GM21381 (cell line): ENCODE results near the gene ZFP69.
"Not testable (repeated sequence)": the region's sequence is repeated elsewhere in the genome, so short reads cannot be mapped to it uniquely, and the experiment has no call there.

Source experiments
- ATAC-seq: cut with Tn5 transposase; IDR thresholded peaks from one replicate; pipeline ENCODE4 v1.9.1; 2021; ENCODE audit warnings: mild to moderate bottlenecking, moderate library complexity; ENCODE audit not compliant: unreplicated experiment

The ZFP69 gene

DNA sequence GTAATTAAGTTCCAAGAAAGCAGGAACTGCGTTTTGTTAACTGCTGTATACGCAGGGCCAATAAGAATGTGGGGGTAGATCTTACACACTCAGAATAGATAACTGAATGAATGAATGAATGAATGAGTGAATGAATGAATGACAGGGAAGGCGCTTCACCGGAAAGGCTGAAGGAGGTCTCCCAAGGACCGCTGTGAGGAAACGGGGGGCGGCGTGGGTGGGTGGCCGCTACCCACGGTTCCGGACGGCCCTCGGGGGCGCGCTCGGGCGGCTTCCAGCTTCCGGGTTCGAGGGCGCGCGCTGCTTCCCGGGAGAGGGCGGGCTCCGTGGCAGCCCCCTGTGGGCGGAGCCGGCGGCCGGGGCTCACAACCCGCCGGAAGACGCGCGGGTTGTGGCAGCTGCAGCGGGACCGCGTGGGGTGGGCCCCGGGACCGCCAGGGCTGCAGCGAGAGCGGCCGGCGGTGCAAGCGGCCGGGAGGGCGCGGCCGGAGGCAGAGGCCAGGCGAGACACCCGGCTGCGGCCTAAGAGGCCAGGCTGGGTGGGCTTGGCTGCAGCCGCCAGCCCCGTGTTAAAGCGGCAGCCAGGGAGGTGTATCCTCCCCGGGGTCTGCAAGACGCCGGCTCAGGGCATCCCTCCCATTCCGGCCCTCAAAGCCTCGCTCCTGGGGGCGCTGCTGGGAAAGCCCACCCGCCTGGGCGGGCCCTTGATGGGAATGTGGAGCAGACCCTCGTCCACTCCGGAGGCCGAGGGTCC is at the start of gene ZFP69:
TSS of gene ZFP69 (plus strand) at position 367 of the 754 bp plus-strand sequence. CDS start 2,072 bp downstream, outside the sequence.
- ATAC-seq, result peak; percentile 84

DNA sequence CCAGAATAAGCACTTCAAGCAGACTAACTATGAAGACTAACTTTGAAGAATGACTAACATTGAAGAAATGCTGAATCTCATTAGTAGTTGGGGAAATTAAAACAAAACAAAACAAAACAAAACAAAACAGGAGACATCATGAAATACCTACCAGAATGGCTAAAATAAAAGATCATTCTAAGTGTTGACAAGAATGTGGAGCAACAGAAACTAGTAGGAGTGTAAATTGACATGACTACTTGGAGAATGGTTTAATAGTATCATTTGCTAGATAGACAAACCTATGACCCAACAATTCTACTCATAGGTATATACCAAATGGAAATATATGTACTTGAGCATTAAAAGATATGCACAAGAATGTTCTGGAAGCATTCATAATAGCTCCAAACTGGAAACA is 45.7 kb upstream of the ZFP69 start:
- no peak for ATAC-seq

DNA sequence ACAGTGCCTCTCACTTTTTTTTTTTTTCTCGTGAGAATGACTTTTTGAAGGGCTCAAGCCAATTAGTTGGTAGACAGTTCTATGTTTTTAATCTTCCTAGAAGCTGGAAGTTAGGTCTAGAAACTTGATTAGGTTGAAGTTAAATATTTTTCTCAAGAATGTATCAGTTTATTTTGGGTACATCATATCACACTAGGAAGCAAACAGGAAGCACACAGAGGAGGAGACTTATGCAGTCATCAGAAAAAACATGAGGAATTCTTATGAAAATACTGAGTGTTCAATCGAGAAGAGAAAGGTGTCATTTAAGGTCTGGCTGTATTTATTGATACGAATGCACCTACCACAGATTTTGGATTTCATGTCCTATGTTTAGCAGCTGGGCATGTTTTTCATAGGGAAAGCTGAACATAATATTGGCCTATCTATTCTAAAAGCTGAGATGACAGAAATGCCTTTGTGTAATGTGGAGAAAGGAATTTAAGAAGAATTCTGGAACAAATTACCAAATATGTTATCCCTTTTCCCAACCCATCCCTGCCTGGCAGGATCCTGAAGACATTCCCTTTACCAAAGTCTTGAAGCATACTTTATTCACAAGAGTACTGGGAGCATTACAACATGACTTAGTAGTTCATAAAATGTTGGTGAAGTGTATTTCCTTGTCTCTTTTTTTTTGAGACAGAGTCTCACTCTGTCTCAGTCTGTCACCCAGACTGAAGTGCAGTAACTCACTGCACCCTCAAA is 44.3 kb upstream of the ZFP69 start:
- ATAC-seq, result no peak

DNA sequence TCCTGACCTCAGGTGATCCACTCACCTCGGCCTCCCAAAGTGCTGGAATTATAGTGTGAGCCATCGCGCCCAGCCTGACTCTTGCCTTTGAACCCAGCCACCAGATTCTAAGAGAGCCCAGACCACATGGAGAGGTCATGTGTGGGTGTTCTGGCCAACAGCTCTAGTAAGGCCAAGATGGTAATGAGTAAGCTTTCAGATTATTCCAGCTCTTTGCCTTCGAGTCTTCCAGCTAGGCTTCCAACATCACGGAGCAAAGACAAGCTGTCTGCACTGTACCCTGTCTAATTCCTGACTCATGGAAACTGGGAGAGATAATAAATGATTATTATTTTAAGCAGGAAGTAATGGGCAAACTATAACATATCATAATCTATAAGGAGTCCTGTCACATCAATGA is 41.6 kb upstream of the ZFP69 start:
- ATAC-seq, result no peak

DNA sequence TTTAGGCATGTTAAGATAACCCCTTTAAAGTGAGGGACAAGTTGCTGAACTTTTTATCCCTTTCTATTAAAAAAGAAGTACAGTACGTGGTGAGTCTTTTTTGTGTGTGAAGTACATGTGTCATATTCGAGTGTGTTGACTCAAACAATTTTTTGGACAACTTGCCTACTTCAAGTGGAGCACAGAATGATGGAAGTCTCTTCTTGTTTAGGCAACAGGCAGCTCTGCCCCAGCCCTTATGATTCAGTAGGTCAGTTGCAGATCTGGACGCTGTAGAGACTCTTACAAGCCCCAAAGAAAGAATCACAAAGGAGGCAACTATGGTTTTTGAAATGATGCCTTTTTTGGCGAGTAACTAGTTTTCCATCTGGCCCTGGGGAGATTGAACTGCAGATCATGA is 41.2 kb upstream of the ZFP69 start:
- no peak for ATAC-seq

DNA sequence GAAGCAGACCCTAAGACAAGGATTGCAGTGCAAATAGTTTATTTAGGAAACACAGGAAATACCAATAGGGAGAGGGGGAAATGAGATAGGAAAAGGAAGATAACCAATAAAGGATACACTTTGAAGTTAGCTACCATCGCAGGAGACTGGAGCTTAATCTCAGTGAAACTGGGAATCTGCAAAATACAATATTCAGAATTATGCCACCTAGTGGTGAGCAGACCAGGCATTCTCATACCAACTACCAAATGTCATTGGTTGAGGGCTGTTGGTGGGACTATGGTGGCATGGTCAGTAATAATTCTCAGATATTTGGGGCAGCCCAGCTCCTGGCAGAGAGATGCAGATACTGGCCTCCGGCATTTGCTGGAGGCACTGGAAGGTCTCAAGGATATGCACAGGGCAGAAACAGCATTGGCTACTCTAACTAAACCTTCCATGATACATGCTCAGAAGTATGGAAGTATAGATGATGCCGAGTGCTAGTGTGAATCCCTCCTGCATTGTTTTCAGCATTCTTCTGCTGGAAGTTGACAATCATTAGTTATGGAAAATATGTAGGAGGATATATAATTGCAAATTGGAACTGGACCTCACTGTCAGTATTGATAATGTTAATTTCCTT is 38.6 kb upstream of the ZFP69 start:
- no peak for ATAC-seq

DNA sequence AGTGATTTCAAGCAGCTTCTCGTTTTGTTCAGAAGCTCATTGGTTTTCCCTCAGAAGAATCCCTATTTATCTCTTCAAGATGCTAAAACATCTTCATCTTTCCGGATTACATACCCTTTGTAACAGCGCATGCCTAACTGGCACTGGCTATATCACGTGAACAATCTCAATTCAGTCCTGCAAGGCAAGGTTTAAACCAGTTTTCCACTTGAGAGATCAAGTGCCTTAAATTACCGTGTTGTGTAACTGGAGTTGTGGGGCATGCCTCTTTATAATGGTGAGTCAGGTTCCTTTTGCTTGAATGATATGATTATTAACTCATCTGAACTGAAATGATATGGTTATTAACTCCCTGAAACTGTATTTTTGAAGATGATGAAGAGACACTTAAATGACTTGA is 37.8 kb upstream of the ZFP69 start:
- ATAC-seq, result no peak

DNA sequence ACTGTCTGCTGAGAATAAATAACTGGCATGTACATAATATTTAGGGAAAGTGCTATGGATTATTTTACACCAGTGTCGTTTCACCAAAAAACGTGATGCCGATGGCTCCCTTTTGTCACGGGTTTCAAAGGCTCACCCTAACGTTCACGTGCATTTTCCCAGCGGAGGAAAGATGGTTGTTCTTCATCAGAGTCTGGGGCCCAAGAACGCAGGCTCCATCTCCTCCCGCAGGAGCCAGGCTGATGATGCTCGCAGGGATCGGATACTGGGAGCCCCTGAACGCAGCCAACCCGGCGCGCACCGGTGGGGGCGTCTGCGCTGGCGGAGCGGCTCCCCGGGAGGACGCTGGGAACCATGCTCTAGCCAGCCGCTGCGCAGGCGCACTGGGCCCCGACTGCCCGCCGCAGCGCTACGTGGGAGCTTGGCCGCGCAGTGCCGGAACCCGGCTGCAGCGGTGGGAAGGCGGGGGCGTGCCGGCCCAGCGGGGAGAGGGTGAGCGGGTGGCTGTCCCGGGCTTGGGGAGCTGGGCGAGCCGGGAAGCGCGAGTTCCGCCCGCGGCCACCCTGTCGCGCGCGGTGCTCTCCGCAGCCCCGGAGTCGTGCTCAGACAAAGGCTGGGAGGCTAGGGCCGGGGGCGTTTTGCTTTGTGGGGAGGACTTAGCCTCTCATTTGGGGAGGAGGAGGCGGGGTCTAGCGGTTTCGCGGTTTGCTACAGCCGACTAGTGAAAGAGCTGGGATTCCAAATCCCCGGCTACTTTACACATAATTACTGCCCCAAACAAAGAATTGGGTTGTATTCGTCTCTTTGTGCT is 27.2 kb upstream of the ZFP69 start, which contains the start of gene ZFP69B:
TSS of gene ZFP69B (plus strand) at position 793 of the 811 bp plus-strand sequence. CDS start 486 bp downstream, outside the sequence.
- ATAC-seq, result peak; percentile 90

DNA sequence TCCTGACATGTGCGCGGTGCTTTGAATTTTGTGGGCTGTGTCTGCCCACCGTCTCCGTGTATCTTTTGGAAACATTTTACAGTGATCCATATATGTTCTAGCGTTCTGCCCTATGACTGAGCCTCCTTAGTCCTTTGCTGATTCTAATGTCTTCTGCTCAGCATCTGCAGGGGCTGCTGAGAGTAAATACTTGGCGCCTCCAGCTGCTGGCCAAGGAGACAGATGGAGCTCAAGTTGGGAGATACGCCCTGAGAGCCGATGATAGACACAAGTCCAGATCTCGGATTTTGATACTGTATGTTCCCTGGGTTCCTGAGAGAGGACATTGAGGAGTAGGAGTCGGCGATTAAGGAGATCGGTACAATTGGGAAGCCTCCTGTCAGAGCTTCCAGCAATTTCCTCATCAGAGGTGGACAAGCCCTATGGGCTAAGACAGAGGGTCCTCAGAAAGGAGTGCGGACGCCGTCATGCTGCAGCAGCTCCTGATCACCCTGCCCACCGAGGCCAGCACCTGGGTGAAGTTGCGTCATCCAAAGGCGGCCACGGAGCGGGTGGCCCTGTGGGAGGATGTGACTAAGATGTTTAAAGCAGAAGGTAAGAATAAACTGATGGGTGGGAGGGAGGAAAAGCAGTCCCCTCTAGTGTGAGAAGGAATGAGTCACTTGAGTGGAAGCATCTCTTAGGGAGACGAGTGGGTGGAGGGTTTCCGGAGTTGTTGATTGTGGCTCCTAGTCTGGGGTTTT is 26.4 kb upstream of the ZFP69 start:
- peak; percentile 29 for ATAC-seq

DNA sequence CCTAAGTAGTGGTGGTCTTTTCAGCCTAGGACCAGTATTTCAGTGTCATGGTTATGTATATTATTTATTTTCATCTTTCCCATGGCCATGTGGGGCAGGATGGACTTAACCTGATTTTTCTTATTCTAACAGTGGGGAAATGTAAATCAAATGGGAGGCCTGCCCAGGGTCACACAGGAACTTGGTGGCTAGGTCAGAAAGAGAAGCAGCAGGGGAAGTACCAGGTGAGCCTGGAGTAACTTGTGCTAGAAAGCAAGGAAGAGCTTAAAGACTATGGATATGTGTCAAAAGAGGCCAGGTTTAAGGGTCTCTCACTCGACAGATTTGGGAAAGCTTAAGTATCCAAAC is 25.9 kb upstream of the ZFP69 start:
- ATAC-seq, result no peak

DNA sequence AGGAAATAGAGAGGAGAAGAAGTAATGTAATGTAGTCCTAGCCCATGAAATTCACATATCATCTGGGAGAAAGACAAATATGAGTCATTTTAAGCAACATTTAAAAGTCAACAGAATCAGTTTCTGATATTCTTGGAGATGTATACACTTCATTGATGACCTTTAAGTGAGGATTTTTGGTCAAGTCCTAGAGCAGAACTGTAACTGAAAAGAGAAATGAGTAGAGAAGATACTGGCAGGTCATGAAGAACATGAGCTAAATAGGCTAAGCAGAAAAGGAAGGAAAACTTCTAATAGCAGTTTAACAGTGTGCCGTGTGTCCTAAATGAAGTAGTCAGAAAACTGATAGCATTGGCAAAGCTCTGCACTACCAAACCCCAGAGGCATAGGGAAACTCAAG is 22.2 kb upstream of the ZFP69 start:
- no peak for ATAC-seq

DNA sequence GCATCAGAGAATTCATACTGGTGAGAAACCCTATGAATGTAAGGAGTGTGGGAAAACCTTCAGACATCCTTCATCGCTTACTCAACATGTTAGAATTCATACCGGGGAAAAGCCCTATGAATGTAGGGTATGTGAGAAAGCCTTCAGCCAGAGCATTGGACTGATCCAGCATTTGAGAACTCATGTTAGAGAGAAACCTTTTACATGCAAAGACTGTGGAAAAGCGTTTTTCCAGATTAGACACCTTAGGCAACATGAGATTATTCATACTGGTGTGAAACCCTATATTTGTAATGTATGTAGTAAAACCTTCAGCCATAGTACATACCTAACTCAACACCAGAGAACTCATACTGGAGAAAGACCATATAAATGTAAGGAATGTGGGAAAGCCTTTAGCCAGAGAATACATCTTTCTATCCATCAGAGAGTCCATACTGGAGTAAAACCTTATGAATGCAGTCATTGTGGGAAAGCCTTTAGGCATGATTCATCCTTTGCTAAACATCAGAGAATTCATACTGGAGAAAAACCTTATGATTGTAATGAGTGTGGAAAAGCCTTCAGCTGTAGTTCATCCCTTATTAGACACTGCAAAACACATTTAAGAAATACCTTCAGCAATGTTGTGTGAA is 14.0 kb upstream of the ZFP69 start:
- ATAC-seq, result no peak

DNA sequence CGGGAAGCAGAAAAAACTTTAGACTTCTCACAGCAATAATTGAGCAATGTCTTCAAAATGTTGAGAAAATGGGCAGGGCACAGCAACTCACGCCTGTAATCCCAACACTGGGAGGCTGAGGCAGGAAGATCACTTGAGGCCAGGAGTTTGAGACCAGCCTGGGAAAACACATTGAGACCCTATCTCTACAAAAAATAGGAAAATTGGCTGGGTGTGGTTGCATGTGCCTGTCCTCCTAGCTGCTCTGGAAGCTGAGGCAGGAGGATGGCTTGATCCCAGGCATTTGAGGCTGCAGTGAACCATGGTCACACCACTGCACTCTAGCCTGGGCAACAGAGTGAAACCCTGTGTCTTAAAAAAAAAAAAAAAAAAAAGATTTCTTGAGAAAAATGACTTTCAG is 7.8 kb upstream of the ZFP69 start:
- no peak for ATAC-seq

DNA sequence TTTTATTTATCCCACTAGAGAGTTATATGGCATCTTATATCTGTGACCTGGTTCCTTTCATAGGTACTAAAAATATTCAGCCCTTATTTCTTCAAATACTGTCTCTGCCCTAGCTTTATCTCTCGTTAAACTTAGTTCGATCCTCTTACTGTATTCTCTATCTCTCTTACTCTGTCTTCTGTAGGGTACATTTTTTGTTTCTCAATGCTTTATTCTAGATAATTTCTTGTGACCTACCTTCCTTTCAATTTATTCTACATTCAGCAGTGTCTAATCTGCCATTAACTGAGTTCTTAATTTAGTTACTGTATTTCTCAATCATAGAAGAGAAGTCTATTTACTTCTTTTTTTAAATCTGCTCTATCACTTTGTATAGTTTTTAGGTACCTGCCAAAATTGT is 1.8 kb upstream of the ZFP69 start:
- ATAC-seq, result no peak

DNA sequence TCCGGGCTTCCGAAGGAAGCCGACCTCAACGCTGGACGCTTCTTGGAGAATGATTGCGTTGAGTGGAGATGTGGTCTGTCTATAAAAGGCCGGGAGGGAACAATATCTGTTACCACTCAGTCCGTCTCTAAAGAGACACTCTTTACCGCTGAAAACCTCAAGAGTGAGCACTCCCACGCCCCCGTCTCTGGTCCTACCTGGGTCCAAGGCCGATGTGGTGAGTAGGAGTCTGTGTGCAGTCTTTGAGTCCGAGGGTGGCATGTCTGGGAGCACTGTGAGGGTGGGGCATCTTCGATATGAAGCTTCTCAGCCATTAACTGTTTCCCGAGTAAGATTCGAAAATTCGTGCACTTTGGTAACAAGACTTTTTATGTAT is 576 bp downstream of the ZFP69 start:
- peak; percentile 34 for ATAC-seq

DNA sequence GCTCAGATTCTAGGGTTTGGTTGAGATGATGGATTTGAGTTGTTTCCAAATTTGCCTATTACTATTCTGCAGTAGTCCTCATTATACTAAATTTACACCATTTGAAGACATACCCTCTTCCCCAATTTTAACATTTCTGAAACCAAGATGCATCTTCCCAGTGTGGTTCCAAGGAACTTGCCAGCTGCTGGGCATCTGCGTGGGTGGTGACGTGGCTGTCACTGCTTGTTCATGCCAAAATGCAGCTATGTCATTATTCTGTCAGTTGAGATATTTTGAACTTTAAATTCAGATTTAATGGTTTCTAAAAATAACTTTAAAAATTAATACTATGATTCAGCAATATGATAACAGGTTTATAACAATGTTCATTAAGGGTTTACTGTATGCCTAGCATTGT is 1.2 kb downstream of the ZFP69 start:
- ATAC-seq, result no peak

DNA sequence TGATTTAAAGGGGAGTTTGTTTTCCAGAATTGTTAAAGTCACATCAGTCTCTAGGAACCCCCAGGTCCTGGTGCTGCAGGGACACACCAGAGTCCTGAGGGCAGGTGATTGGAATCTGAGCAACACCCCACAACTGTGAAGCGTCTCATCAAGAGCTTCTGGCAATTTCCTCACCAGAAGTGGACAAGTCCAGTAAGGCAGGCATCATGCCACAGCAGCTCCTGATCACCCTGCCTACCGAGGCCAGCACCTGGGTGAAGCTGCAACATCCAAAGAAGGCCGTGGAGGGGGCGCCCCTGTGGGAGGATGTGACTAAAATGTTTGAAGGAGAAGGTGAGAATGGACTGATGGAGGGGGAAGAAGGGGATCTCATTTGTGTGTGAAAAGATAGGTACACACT is 2.1 kb downstream of the ZFP69 start:
- no peak for ATAC-seq

DNA sequence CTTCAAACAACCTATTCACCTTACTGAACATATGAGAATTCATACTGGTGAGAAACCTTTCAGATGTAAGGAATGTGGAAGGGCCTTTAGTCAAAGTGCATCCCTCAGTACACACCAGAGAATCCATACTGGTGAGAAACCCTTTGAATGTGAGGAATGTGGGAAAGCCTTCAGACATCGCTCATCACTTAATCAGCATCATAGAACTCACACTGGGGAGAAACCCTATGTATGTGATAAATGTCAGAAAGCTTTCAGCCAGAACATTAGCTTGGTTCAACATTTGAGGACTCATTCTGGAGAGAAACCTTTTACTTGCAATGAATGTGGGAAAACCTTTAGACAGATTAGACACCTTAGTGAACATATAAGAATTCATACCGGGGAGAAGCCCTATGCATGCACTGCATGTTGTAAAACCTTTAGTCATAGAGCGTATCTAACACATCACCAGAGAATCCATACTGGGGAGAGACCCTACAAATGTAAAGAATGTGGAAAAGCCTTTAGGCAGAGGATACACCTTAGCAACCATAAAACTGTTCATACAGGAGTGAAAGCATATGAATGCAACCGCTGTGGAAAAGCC is 18.3 kb downstream of the ZFP69 start:
- no peak for ATAC-seq

DNA sequence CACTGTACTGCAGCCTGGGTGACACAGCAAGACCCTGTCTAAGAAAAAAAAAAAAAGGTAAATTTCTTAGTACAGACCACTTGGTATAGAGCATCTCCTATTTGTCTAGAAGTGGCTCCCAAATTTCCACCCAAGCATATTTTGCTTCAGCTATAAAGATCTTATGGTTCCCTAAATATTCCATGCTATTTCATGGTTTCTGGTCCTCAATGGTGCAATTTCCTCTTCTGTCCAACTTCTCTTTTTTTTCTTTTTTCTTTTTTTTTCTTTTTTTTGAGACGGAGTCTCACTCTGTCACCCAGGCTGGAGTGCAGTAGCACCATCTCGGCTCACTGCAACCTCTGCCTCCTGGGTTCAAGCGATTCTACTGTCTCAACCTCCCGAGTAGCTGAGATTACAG is 25.6 kb downstream of the ZFP69 start:
- not testable (repeated sequence) for ATAC-seq

DNA sequence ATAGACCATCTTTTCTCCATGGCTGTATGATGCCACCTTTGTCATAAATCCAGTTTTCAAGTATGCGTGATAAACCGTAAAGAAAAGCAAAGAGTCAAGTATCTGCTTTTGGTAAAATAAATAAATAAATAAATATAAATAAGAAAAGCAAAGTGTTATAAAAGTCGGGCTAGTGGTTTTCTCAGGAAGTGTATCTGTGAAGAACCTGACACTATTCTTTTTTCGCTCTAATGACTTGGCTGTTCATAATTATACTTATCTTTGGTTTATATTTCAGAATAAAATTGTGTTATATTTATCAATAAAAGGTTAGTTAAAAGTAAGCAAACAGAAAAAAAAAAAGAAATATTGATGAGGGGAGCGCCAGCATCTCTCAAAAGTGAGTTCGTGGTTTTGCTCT is 30.9 kb downstream of the ZFP69 start:
- ATAC-seq, result no peak
